ENCODE data around the gene FRAS1. TPM values are rescaled to one million over a fixed set of nuclear protein-coding genes. Genes with fewer than 3 reads are reported as not detected.
A peak's percentile ranks its signal among the peaks of the same experiment; 100 is the strongest.

FRAS1 gene
- total and polyA plus RNA-seq, 11 donors = 0.57 to 13.4 (median 3.2) TPM

GRCh38 chr4:78592088-78592783, 535.1 kb downstream of the FRAS1 start:
- Histone ChIP-seq H3K36me3 (peaks cover 0 to 25% (median 2%) of the 10 kb centered on the region in 9 donors), H3K27me3 (no peaks in the 10 kb centered on the region), H3K4me1 (peaks cover 0 to 32% (median 15%) of the 10 kb centered on the region in 12 donors), H3K9me3 (no peaks in the 10 kb centered on the region), H3K4me3 (no peak overlapping the region), H3K27ac (peak overlapping the region in 9 of 12 donors; percentile 2 to 72 (median 40))
- WGBS, 4 donors = 64 to 79% (median 74%) methylated on average over 3 of the region's 3 CpGs
- intact Hi-C loops (cut with DNase I) = no loop called here
- no peak for ATAC-seq
- DNase-seq = no peak
- no peak for TF ChIP-seq POLR2A (IDR thresholded peaks at IDR 0.05)
- TF ChIP-seq CTCF (IDR thresholded peaks at IDR 0.05) = peak in 8 of 12 donors; percentile 12 to 43 (median 25)

Other genes starting within 250 kb of the FRAS1 start
- 10 to 100 TPM; 12.1 to 39.2 (median 19.6) TPM for gene CNOT6L, start 238.0 kb upstream of the FRAS1 start, total RNA-seq
- 1 to 10 TPM; 2.2 to 6.9 TPM for gene CNOT6L, start 238.0 kb upstream of the FRAS1 start, polyA plus RNA-seq
- 10 to 100 TPM; 26.9 to 47.6 (median 40.2) TPM for gene MRPL1, start 194.5 kb upstream of the FRAS1 start, total RNA-seq
- 10 to 100 TPM; 34.1 to 69.4 TPM for gene MRPL1, start 194.5 kb upstream of the FRAS1 start, polyA plus RNA-seq

Measured in heart left ventricle (tissue), 16 donors.